Left colon (tissue), 2 donors: ENCODE results near the gene SPOCK2. TPM values are rescaled to one million over a fixed set of nuclear protein-coding genes. Genes with fewer than 3 reads are reported as not detected.

Source experiments
- ATAC-seq: fragments of 200-7000 bp; cut with Tn5 transposase; one replicate; pipeline ENCODE4 v1.9.1; 2020; ENCODE audit warnings: mild to moderate bottlenecking, moderate library complexity
- DNase-seq, 2 donors: peaks; one replicate each; pipeline ENCODE4 v3.0.0-alpha.2; 2020
- intact Hi-C, 2 donors: fragments of 100-400 bp; cut with DNase I in 1 of 2; cut with micrococcal nuclease in 1 of 2; formaldehyde crosslinking; loops; one replicate each; pipeline versions ENCODE4 v1.11.2 to v1.14.0; 2022; cut with DNase I, micrococcal nuclease
- total RNA-seq, 2 donors: library from RNA; stranded (reverse); fragmentation: NEBNext Ultra II Directional; extraction: Animal tissue kit (Norgen Biotek cat#: 25700); gene quantifications; one replicate each; pipeline ENCODE4 v1.2.1, GENCODE V29; 2021
- donor health status: DM: no; HTN: no; CAD: no.
- donor health status: DM: yes; HTN: yes; CAD: no.

SPOCK2 gene
- total RNA-seq, 2 donors from 2014 or later, result 2.3 to 4.5 TPM

DNA sequence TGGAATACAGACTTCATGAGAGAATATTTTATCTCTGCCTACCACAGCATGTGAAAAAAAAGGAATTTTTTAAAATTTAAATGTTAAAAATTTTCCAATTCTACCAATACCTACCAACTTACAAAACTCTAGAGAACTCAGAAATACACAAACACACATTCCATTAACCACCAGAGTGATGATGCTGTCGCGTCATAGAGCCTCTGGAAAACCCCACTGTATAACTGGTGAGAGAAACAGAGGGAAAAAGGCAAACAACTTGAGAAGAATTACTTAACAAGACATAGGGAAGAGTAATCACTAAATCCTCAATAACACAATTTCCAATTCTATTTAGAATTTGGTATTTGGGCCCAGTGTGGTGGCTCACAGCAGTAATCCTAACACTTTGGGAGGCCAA lies 6.2 kb upstream of the SPOCK2 start:
- DNase-seq (no peak), ATAC-seq (no peak)
- intact Hi-C loops, result no loop called here

DNA sequence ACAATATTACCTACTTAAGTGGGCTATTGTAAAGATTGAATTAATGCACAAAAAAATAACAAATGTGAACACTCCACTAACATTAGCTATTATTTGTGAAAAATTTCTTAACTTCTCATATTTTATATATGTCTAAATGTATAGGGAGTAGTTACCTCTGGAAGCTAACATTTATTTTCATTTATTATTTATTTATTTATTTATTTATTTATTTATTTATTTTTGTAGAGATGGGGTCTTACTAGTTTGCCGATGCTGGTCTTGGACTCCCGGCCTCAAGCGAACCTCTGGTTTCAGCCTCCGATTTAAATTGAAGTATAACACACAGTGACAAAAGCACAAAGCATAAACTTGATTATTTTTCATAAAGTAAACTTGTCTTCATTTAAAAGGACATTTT lies 5.1 kb upstream of the SPOCK2 start:
- ATAC-seq (no peak), DNase-seq (no peak)
- intact Hi-C loops, result no loop called here

DNA sequence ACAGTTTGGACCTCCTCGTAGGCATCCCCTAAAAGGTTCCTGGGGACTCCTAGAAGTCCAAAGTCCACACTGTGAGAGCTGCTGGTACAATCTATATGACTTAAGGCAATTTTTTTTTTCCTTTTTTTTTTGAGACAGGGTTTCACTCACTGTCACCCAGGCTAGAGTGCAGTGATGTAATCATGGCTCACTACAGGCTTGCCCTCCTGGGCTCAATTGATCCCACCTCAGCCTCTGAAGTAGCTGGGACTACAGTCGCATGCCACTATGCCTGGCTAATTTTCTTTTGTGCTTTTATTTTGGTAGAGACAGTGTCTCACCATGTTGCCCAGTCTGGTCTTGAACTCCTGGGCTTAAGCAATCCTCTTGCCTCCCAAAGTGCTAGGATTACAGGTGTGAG lies 4.6 kb upstream of the SPOCK2 start:
- no peak for DNase-seq
- no peak for ATAC-seq
- intact Hi-C loops, result no loop called here

DNA sequence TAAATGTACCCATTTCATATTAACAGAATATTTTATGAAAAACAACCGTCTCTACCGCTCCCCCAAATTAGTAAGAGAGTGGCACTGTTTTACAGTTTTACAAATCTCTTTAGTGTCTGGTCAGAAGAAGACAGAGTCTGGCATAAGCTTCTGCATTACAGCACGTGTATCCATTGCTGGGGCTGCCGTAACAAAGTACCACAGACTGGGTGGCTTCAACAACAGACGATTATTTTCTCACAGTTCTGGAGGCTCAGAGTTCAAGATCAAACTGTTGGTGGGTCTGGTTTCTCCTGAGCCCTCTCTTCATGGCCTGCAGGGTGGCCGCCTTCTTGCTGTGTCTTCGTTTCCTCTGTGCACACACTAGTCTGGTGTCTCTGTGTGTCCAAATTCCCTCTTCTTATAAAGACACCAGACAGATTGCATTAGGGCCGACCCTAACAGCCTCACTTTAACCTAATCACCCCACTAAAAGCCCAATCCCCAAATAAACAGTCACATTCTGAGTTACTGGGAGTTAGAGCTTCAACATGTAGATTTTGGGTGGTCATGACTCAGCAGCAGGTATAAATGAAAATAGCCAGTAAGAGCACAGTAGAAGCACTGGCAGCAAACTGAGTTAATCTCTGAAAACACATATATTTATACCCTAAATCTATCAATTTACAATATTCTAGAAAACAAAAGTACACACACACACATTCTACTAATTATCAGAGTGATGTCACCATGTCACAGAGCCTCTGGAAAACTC lies 4.0 kb upstream of the SPOCK2 start:
- intact Hi-C loops, result no loop called here
- DNase-seq (no peak), ATAC-seq (no peak)

DNA sequence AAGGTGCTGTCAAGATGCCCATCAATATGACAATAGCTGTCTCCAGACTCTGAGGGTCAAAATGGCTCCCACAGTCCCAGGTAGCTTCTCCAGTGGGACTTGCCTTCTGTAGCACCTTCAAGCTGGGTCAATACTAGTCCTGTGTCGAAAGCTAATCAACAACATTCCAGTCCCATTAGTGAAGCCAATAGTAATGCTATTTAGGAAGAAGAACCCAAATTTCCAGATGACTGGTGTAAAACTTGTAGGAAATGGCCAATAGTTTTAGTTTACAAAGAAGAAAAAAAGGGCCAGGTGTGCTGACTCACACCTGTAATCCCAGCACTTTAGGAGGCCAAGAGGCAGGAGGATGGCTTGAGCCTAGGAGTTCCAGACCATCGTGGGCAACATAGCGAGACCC lies 2.0 kb upstream of the SPOCK2 start:
- DNase-seq (no peak), ATAC-seq (no peak)
- intact Hi-C loops, result no loop called here

DNA sequence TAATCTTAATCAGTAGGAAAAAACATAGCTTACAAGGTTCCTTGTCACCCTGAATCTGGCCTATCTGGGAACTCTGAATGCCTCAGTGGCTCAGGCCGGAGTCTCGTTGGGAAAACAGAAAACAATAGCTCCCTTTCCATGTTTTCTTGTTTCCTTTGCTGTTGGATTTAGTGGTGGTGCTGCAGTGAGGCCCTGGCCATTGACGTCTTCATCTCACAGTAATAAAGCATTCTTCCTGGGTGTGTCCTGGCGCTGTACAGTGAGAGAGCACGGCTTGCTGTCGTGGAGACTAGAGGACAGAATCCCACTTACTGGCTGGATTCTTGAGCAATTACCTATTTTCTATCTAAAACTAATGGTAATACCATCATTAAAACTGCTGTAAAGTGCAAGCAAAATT lies 1.3 kb upstream of the SPOCK2 start:
- intact Hi-C loops, result no loop called here
- ATAC-seq (peak; percentile 93), DNase-seq (no peak)

DNA sequence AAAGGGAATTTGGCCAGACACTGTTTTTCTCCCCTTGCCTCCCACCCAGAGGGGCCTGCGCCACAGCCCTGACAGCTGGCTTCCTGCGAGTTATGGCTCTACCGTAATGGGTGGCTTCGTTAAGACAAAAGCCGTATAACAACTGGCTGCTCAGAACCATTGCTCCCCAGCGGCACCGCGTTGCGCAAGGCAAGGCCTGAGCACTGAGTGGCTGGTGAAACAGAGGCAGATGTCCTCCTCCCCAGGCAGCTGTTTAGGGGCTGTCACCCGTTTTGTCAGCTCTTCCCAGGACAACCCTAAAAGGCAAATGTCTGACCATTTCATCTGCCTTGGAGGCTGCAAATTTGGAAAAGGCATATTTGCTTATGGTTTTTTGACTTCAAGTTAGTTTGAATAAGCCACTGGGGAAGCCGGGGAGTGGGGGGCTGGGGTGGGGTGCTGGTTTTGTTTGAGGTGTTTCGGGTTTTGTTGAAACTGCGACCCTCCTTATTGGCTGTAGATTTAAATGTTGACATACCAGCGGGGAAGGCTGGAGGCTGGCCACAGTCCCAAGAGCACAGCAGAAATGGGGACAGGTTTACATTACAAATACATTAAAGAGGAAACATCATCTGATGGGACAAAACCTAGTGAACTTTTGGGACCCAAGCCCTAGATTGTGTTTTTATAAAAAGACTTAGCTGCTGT lies 681 bp upstream of the SPOCK2 start:
- ATAC-seq, result no peak
- peak in 1 of 2 donors; percentile 40 for DNase-seq
- intact Hi-C loops, result no loop called here

DNA sequence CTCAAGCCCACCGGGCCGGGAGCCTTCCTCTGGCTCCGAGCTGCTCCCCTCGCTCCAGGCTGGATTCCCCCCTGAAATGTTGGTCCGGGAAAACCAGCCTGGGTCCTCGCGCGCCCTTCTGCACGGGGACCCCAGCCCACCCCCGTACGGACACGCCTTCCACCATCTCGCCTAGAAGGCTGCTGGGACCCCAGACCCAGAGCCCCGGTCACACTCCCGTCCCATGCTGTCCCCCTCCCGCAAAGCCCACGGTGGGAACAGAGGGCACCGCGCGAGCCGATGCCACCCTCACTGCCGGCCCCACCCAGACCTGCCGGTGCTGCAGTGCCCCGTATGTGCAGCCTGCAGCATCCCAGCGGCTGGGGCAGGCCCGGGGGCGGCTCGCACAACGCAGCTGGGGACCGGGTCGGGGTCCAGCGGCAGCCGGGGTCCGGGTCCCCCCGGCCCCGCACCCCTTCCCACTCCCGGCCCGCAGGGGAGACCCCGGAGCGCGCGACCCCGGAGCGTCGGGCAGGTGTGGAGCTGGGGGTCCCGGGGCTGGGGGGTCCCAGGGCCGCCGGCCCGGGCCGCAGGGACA lies 871 bp downstream of the SPOCK2 start:
- intact Hi-C loops, result no loop called here
- ATAC-seq (peak; percentile 61), DNase-seq (peak in 1 of 2 donors; percentile 44)

DNA sequence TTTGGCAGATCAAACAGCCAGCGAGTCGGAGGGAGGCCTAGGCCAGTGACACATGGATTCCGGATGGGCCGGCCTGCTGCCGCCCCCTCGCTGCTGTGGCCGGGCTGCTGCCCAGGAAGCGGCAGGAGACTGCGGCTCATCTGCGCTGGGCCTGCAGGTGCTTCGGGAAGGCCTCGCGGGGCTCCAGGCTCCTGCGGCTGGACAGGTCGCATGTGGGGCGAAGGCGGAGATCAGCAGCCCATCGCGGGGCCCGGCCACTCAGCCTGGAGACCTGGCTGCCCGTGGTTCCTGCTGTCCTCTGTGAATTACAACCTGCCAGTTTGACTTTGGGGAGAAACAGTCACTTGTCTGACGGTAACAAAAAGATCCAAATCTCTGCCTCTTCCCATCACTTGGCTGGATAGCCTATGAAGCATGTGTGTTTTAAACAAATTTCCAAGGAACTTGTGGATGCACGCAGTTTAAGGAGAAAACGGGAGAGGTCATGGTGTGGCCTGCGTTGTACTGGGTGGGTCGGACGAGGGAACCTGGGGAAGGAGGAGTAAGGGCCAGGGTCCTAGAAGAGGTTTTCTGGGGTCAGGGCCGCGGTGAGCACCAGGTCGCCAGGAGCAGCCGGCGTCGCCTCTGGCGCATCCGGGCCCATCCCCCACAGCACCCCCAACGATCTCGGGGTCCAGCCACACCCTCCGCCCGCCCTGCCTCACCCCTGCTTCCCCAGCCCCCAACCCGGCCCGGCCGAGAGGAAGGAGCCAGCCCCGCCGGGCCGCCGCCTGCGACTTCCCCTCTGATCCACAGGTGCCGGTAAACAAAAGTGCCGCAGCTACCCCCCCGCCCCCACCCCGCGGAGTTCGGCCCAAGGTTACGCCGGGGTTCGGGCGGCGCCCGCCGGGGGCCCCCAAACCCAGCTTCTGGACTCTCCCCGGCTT lies 1.6 kb downstream of the SPOCK2 start:
- intact Hi-C loops, result no loop called here
- ATAC-seq (peak; percentile 17), DNase-seq (peak in 1 of 2 donors; percentile 78)

DNA sequence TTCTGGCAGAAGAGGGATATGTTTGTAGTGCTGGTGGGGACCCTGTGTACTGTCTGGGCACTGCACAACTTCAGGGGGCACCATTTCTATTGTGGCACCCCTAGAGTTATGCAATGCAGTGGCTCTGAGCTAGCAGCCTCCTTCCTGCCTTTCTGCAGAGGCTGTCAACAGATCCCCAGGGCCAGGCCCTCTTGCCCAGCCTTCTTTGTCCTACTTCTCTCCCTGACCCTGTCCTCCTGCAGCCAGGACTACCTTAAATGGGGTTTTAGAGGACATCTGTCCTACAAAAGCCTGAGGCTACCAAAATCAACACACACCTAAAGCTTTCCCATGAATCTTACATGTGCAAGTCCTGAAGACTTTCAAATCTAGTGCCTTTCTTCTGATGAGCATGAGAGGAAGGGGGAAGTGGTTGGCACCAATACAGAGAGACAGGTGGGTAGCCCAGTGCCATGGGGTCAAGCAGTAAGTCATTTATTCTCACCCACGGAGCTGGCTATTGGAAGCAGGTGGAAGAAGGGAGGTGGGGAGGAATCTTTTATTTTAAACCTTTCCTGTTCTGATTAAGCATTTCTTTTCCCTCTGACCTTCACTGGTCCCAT lies 2.4 kb downstream of the SPOCK2 start:
- intact Hi-C loops, result no loop called here
- DNase-seq (no peak), ATAC-seq (no peak)

DNA sequence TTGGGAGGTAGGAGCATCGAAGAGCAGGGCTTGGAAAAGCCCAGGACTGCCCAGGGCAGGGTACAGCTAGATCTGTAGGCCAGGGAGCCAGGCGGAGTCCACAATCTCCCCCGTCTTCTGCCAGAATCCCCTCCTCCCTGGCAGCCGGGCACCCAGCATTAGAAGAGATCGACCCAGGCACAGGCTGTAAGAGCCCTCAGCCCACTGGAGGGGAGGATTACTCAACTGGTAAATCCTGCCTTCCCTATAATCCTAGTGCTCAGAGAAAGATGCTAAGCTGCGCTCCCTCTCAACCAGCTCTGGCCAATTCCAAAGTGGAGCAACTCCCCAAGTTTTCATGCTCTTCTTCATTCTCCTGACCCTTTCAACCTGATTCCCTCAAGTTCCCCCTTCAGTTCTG lies 3.2 kb downstream of the SPOCK2 start:
- DNase-seq, result no peak
- intact Hi-C loops, result no loop called here
- ATAC-seq, result no peak

DNA sequence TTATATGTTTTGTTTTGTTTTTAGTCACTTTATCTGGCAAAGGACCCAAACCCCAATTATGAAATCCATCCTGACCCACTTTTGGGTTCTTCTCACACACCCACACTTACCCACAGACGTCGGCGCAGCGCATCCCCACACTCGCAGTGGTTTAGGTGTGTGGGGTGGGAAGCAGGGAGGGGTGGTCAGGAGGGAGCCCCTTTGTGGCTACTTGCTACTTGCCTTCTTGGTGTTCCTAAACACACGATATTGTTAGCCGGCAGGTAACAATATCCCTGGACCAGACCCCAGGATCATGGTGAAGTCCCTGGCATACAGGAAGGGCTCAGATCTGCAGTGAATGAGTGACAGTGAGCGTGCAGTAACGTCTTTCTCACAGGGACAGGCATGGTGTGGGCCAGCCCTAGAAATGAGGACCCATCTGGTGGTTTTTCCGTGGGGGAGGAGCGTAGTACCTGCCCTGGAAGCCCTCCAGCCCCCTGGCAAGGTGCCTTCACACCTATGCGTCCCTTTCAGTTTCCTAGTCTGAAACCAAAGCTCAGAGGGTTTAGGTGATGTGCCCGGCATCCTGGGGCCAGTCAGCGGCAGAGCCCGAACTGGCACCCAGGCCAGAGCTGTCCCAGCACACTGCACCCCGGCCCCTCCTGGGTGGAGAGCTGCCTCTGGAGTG lies 4.4 kb downstream of the SPOCK2 start:
- intact Hi-C loops, result no loop called here
- no peak for DNase-seq
- no peak for ATAC-seq

DNA sequence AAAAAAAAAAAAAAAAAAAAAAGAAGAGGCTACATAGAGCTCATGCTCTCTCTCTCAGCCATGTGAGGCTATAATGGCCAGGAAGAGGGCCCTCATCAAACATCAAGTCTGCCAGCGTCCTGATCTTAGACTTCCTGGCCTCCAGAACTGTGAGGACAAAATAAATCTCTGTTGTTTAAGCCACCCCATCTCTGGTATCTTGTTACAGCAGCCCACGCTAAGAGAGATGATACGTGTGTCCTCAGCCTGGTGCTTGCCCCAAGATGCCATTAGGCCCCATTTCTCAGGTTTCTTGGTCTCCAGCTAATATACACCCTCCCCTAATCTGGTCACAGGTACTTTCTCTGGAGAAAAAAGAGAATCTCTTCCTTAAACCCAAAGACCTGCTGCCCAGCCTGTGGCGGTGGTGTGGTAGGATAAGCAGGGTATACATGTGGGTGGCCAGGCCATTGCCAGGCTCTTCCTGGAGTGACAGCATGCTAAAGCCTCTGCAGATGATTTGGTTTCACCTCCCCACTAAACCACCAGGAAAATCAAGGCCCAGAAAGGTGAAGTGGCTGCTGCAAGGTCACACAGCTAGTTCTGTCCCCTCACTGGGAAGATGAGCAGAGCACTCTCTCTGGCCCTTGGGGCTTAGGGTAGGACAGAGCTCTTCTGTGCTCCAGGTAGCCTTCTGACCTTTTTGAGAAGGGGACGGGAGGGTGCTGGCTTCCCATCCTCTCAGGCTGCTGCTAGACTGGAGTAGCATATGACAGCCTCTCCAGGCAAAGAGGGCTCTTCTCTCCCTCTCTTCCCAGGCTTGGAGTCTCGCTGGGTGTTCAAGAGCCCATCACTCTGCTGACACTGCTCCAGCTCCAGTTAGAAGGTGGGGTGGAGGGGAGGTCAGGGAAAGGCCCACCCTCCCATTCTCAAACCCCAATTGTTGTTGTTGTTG lies 5.2 kb downstream of the SPOCK2 start:
- DNase-seq (no peak), ATAC-seq (no peak)
- intact Hi-C loops, result no loop called here

DNA sequence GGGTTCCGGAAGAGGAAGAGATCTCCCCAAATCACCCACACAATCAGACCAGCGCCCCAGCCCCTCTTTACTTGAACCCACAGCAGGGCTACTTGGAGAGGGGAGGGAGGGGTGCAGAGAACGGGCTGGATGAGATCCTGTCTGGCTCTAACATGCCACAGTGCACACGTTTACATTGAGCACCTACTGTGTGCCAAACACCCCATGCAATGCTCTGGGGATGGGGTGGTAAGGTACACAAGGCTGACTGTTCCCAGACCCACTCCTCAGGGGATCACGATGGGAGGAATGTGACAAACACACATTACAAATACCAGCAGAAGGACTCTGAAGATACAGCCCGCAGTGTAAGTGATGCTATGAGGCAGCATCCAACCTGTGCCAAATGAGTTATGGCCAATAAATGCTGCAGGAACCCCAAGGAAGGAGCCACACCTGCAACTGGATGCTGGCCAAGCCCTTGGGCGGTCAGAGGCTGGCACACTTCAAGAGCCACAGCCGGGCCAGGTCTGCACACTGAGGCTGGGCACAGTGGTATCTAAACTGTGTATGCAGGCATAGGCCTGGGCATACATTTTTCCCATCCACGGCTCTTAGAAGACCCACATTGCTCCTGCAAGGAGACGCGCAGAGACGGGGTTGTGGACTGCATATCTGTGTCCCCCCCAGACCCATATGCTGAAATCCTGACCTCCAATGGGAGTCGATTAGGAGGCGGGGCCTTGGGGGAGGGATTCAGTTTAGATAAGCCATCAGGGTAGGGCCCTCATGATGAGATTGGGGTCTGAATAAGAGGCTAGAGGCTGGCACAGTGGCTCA lies 6.4 kb downstream of the SPOCK2 start:
- DNase-seq (peak; percentile 41 to 63), ATAC-seq (peak; percentile 86)
- intact Hi-C loops, result no loop called here

DNA sequence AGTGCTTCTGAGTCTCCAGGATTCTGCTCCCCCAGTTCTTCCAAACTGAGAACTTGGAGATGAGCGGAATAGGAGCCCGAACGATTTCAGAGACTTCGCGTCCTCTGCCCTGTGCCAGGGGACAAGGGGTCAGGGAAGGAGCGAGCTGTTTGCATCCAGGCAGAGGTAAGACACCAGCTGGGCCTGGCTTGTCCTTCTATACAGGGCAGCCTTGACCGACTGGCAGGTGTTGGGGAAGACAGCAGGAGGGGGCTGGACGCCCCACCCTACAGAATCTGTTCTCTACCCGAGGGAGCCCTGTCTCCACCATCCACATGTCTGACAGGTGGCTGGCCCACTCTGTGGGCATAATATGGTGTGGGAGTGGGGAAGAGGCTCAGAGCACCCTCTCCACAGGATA lies 7.1 kb downstream of the SPOCK2 start:
- DNase-seq (peak in 1 of 2 donors; percentile 15), ATAC-seq (no peak)
- intact Hi-C loops, result no loop called here
